Head of caudate nucleus (tissue), 42 donors: Measurements from ENCODE around the gene LRRC8A.
"Not testable (repeated sequence)": the region's sequence is repeated elsewhere in the genome, so short reads cannot be mapped to it uniquely, and the experiment has no call there.

Source experiments
- DNase-seq, 42 donors: peaks; one replicate each; pipeline versions ENCODE4 v3.0.0 to v3.0.0-alpha.2; 2020 to 2021; ENCODE audit warnings: mixed read lengths in 7 of 42
- intact Hi-C: fragments of 100-400 bp; cut with DNase I; formaldehyde crosslinking; loops from one replicate; pipeline ENCODE4 v1.15.0; 2022

Gene LRRC8A

GRCh38 chr9:128861501-128861900, 20.4 kb upstream of the LRRC8A start:
- intact Hi-C loops: loop anchor here (5.0 kb wide), 1 partner anchor 66 kb away; no protein-coding TSS in a partner anchor
- no peak for DNase-seq

- DNase-seq: no peak
- intact Hi-C loops: loop anchor here (5.0 kb wide), 1 partner anchor 65 kb away; no protein-coding TSS in a partner anchor
Observed at GRCh38 chr9:128862401-128862851, 19.5 kb upstream of the LRRC8A start.

GRCh38 chr9:128863647-128864046, 18.3 kb upstream of the LRRC8A start:
- DNase-seq: peak in 41 of 42 donors; percentile 26 to 91 (median 72)
- intact Hi-C loops: loop anchor here (5.0 kb wide), 1 partner anchor 64 kb away; no protein-coding TSS in a partner anchor

- intact Hi-C loops: no loop called here
- DNase-seq: peak in 8 of 42 donors; percentile 31 to 71 (median 46)
Observed at GRCh38 chr9:128870128-128870940, 11.6 kb upstream of the LRRC8A start.

GRCh38 chr9:128870941-128871265, 11.0 kb upstream of the LRRC8A start:
- intact Hi-C loops: not testable (repeated sequence)
- peak in 1 of 42 donors; percentile 29 for DNase-seq

GRCh38 chr9:128877852-128878251, 4.1 kb upstream of the LRRC8A start:
- intact Hi-C loops: no loop called here
- DNase-seq: no peak

GRCh38 chr9:128882677-128883603, 1.0 kb downstream of the LRRC8A start:
- intact Hi-C loops: loop anchor here (5.0 kb wide), 2 partner anchors 39 to 64 kb away; partner anchors contain the start of genes DOLK, NUP188 and PHYHD1

GRCh38 chr9:128884164-128884563, 2.2 kb downstream of the LRRC8A start:
- DNase-seq: no peak
- intact Hi-C loops: loop anchor here (5.0 kb wide), 2 partner anchors 38 to 63 kb away; partner anchors contain the start of genes DOLK, NUP188 and PHYHD1

More at GRCh38 chr9:128882677-128883603, 1.0 kb downstream of the LRRC8A start:
- peak in 13 of 42 donors; percentile 12 to 60 (median 37) for DNase-seq

- no peak for DNase-seq
- intact Hi-C loops: no loop called here
Observed at GRCh38 chr9:128885376-128885775, 3.4 kb downstream of the LRRC8A start.

- no peak for DNase-seq
- intact Hi-C loops: no loop called here
Observed at GRCh38 chr9:128885798-128886197, 3.9 kb downstream of the LRRC8A start.

- no peak for DNase-seq
- intact Hi-C loops: no loop called here
Observed at GRCh38 chr9:128886211-128886891, 4.4 kb downstream of the LRRC8A start.

- no peak for DNase-seq
- intact Hi-C loops: no loop called here
Observed at GRCh38 chr9:128887049-128887448, 5.1 kb downstream of the LRRC8A start.

- DNase-seq: no peak
- intact Hi-C loops: no loop called here
Observed at GRCh38 chr9:128887914-128888350, 6.0 kb downstream of the LRRC8A start.

- DNase-seq: no peak
- intact Hi-C loops: no loop called here
Observed at GRCh38 chr9:128891321-128892220, 9.6 kb downstream of the LRRC8A start.

- intact Hi-C loops: no loop called here
- peak; percentile 78 to 99 (median 93) for DNase-seq
Observed at GRCh38 chr9:128892221-128892921, 10.4 kb downstream of the LRRC8A start.

- intact Hi-C loops: no loop called here
- no peak for DNase-seq
Observed at GRCh38 chr9:128893354-128893753, 11.4 kb downstream of the LRRC8A start.

GRCh38 chr9:128894764-128895163, 12.8 kb downstream of the LRRC8A start:
- no peak for DNase-seq
- intact Hi-C loops: no loop called here
